SK-N-SH (cell line): ENCODE measurements around the gene GNG10. TPM values are rescaled to one million over a fixed set of nuclear protein-coding genes. Genes with fewer than 3 reads are reported as not detected.

Experiments used
- CTCF ChIA-PET: fragments of 300-600, 350-600 bp; formaldehyde crosslinking; extraction: SDS; loops from one replicate; lab custom pipeline; 2021; lab: Yijun Ruan, JAX
- POLR2A ChIA-PET: fragments of 350-600 bp; sonication (Branson Sonifier 250); formaldehyde crosslinking; extraction: SDS; loops from one replicate; lab custom pipeline; 2020; ENCODE audit warnings: antibody characterized with exemption, inconsistent platforms; lab: Yijun Ruan, JAX
- DNase-seq: peaks from one replicate; pipeline ENCODE4 v3.0.0; 2012
- H2AFZ ChIP-seq: fragments of 200-600 bp; sonication (generic); 2 replicates; pipeline ENCODE4 v1.8.1; 2016; ENCODE audit warnings: antibody characterized with exemption, mild to moderate bottlenecking, low read depth
- H3F3A ChIP-seq: fragments of 200-600 bp; sonication (generic); replicated peaks from 2 replicates; pipeline ENCODE3; 2016; ENCODE audit warnings: antibody characterized with exemption, mild to moderate bottlenecking; ENCODE audit not compliant: insufficient read depth
- H3K27ac ChIP-seq, 2 experiments: fragments of 200-500 bp in 1 of 2; fragments of 200-600 bp in 1 of 2; sonication (Bioruptor generic) in 1 of 2; sonication (generic), shearing (Covaris generic) in 1 of 2; 2 replicates each; pipeline versions ENCODE4 v1.5.1 to v1.6.1; 2014 to 2016; ENCODE audit warnings: low read depth in 2 of 2, inconsistent platforms in 1 of 2, low read length in 1 of 2, mild to moderate bottlenecking in 1 of 2, mixed read lengths in 1 of 2
- H3K27me3 ChIP-seq: fragments of 200-600 bp; sonication (generic), shearing (Covaris generic); 2 replicates; pipeline ENCODE4 v1.6.1; 2016; ENCODE audit warnings: mixed run types; ENCODE audit not compliant: insufficient read depth
- H3K36me3 ChIP-seq, 2 experiments: fragments of 200-500 bp in 1 of 2; fragments of 200-600 bp in 1 of 2; sonication (Bioruptor generic) in 1 of 2; sonication (generic) in 1 of 2; replicated peaks in 1 of 2; 2 replicates each; pipeline versions ENCODE3 to v1.5.1; 2014 to 2016; ENCODE audit warnings: low read length in 1 of 2, mild to moderate bottlenecking in 1 of 2; ENCODE audit not compliant: insufficient read depth in 2 of 2, control insufficient read depth in 1 of 2
- H3K4me1 ChIP-seq, 2 experiments: fragments of 200-500 bp in 1 of 2; fragments of 200-600 bp in 1 of 2; sonication (Bioruptor generic) in 1 of 2; sonication (generic), shearing (Covaris generic) in 1 of 2; 2 replicates each; pipeline versions ENCODE4 v1.5.1 to v1.6.1; 2014 to 2016; ENCODE audit warnings: low read depth in 1 of 2, low read length in 1 of 2, mixed run types in 1 of 2; ENCODE audit not compliant: insufficient read depth in 2 of 2, control insufficient read depth in 1 of 2
- H3K4me2 ChIP-seq: fragments of 200-600 bp; sonication (generic), shearing (Covaris generic); 2 replicates; pipeline ENCODE4 v1.6.1; 2017; ENCODE audit warnings: mixed run types
- H3K4me3 ChIP-seq, 2 experiments: fragments of 200-500 bp in 1 of 2; fragments of 200-600 bp in 1 of 2; sonication (Bioruptor generic) in 1 of 2; sonication (generic), shearing (Covaris generic) in 1 of 2; 2 replicates each; pipeline versions ENCODE4 v1.5.1 to v1.8.1; 2014 to 2016; ENCODE audit warnings: low read depth in 2 of 2, inconsistent platforms in 1 of 2, low read length in 1 of 2, mild to moderate bottlenecking in 1 of 2, mixed read lengths in 1 of 2, moderate library complexity in 1 of 2
- H3K79me2 ChIP-seq: fragments of 200-600 bp; sonication (generic); 2 replicates; pipeline ENCODE4 v1.8.1; 2017; ENCODE audit warnings: mild to moderate bottlenecking; ENCODE audit not compliant: insufficient read depth
- H3K9ac ChIP-seq: fragments of 200-600 bp; sonication (generic); 2 replicates; pipeline ENCODE4 v1.6.1; 2017; ENCODE audit warnings: mixed run types
- H3K9me2 ChIP-seq: fragments of 200-600 bp; sonication (generic); 2 replicates; pipeline ENCODE4 v1.6.1; 2017; ENCODE audit warnings: mixed run types
- H3K9me3 ChIP-seq: fragments of 200-600 bp; sonication (generic); 2 replicates; pipeline ENCODE4 v1.6.1; 2017; ENCODE audit warnings: mixed run types, mild to moderate bottlenecking, moderate library complexity
- H4K20me1 ChIP-seq: fragments of 200-600 bp; sonication (generic); 2 replicates; pipeline ENCODE4 v1.6.1; 2017; ENCODE audit warnings: mild to moderate bottlenecking, mixed run types; ENCODE audit not compliant: insufficient read depth
- FOSL2 ChIP-seq: IDR thresholded peaks from 2 replicates; pipeline ENCODE4 v1.4.0; 2012; ENCODE audit warnings: low read depth, mild to moderate bottlenecking, moderate library complexity, borderline replicate concordance
- FOXJ3 ChIP-seq: sonication (generic); formaldehyde crosslinking; IDR thresholded peaks from 2 replicates; pipeline ENCODE4 v1.5.1; 2020; ENCODE audit warnings: mild to moderate bottlenecking, missing genetic modification reagents
- GABPA ChIP-seq: IDR thresholded peaks from 2 replicates; pipeline ENCODE4 v1.4.0; 2012; ENCODE audit warnings: low read depth, mild to moderate bottlenecking
- GATA2 ChIP-seq: sonication (generic); formaldehyde crosslinking; IDR thresholded peaks from 2 replicates; pipeline ENCODE4 v1.5.0; 2020; ENCODE audit warnings: mild to moderate bottlenecking, missing genetic modification reagents
- IRF3 ChIP-seq: fragments of 150-350 bp; IDR thresholded peaks from 2 replicates; pipeline ENCODE4 v1.6.1; 2016; ENCODE audit warnings: mild to moderate bottlenecking, low read depth, low read length
- MAX ChIP-seq: IDR thresholded peaks from 2 replicates; pipeline ENCODE4 v1.4.0; 2012; ENCODE audit warnings: low read depth
- NFIC ChIP-seq: IDR thresholded peaks from 2 replicates; pipeline ENCODE4 v1.4.0; 2012; ENCODE audit warnings: borderline replicate concordance
- NRF1 ChIP-seq: IDR thresholded peaks from 2 replicates; pipeline ENCODE4 v1.6.1; 2012; ENCODE audit warnings: low read depth, mild to moderate bottlenecking, low read length
- RCOR1 ChIP-seq: fragments of 150-350 bp; IDR thresholded peaks from 2 replicates; pipeline ENCODE4 v1.6.1; 2017; ENCODE audit warnings: antibody characterized with exemption, low read length
- REST ChIP-seq: IDR thresholded peaks from 2 replicates; pipeline ENCODE4 v1.6.1; 2012; ENCODE audit warnings: mild to moderate bottlenecking, low read depth, low read length, moderate library complexity
- RFX5 ChIP-seq: IDR thresholded peaks from 2 replicates; pipeline ENCODE4 v1.6.1; 2012; ENCODE audit warnings: mild to moderate bottlenecking, improper control_type of control experiment, low read length
- SMC3 ChIP-seq: IDR thresholded peaks from 2 replicates; pipeline ENCODE4 v1.6.1; 2012; ENCODE audit warnings: low read depth, low read length, improper control_type of control experiment
- TAF1 ChIP-seq: IDR thresholded peaks from 2 replicates; pipeline ENCODE4 v1.6.1; 2012; ENCODE audit warnings: low read depth, mild to moderate bottlenecking, low read length, moderate library complexity, borderline replicate concordance
- TEAD4 ChIP-seq: IDR thresholded peaks from 2 replicates; pipeline ENCODE4 v1.4.0; 2012; ENCODE audit warnings: mild to moderate bottlenecking, borderline replicate concordance; ENCODE audit not compliant: insufficient read depth
- YY1 ChIP-seq: IDR thresholded peaks from 2 replicates; pipeline ENCODE4 v1.4.0; 2012; ENCODE audit warnings: low read depth, mild to moderate bottlenecking
- WGBS: methylation state at CpG from one replicate; pipeline ENCODE4 v1.1.6; 2017; ENCODE audit warnings: low lambda C conversion rate; 5-methylcytosine and 5-hydroxymethylcytosine counted together
- polyA plus RNA-seq, 3 experiments: library from polyadenylated mRNA; depleted of rRNA; stranded (reverse); fragments of >200 nt; gene quantifications; 2 replicates each; pipeline ENCODE4 v1.2.3, GENCODE V29; 2012

GNG10 gene
- polyA plus RNA-seq, 1 of the 3 experiments (the other 2 are of a cell fraction): 57.7 TPM

- TF ChIP-seq TEAD4 (no peak), GABPA (no peak), MAX (no peak), FOXJ3 (CRISPR knock-in tag) (no peak), YY1 (no peak), RFX5 (no peak), REST (no peak), TAF1 (no peak), IRF3 (no peak)
Observed at GRCh38 chr9:111644195-111644772, 17.1 kb upstream of the GNG10 start (continued).

GRCh38 chr9:111645806-111646205, 15.6 kb upstream of the GNG10 start:
- no peak for DNase-seq

More at GRCh38 chr9:111645806-111646205, 15.6 kb upstream of the GNG10 start:
- no peak overlapping the region for H2AFZ ChIP-seq
- peaks cover 9% of the 10 kb centered on the region for H3F3A ChIP-seq
- H3K4me1 ChIP-seq: no peaks in the 10 kb centered on the region
- 77% methylated on average over 1 of the region's 1 CpG for WGBS
- POLR2A ChIA-PET: no interaction called here
- H3K27ac ChIP-seq: no peak overlapping the region
- H3K4me2 ChIP-seq: no peak overlapping the region
- H3K4me3 ChIP-seq: no peak overlapping the region
- no peak for TF ChIP-seq SMC3
- TF ChIP-seq GATA2 (CRISPR knock-in tag): no peak
- no peak for TF ChIP-seq GABPA
- TF ChIP-seq NFIC: no peak
- TF ChIP-seq FOSL2: no peak
- no peak for TF ChIP-seq TAF1
- TF ChIP-seq RFX5: no peak
- TF ChIP-seq NRF1: no peak
- no peak for TF ChIP-seq RCOR1
- H3K27me3 ChIP-seq: no peaks in the 10 kb centered on the region
- H3K9ac ChIP-seq: no peak overlapping the region
- H4K20me1 ChIP-seq: peaks cover 11% of the 10 kb centered on the region
- peaks cover 24 to 43% of the 10 kb centered on the region in 2 experiments for H3K36me3 ChIP-seq
- no peaks in the 10 kb centered on the region for H3K9me3 ChIP-seq
- H3K9me2 ChIP-seq: no peaks in the 10 kb centered on the region
- CTCF ChIA-PET: interaction anchor here (1.1 kb wide), 1 partner anchor 47 kb away, joined by 3 read pairs; no protein-coding TSS in a partner anchor
- H3K79me2 ChIP-seq: peaks cover 21% of the 10 kb centered on the region; the same call in 1 of the 2 replicates
